Fibroblast of the aortic adventitia (primary cell): Measurements from ENCODE around the gene PRDM16. TPM values are rescaled to one million over a fixed set of nuclear protein-coding genes. Genes with fewer than 3 reads are reported as not detected.
A peak's percentile ranks its signal among the peaks of the same experiment; 100 is the strongest.

ENCODE experiments used
- DNase-seq: peaks from one replicate; pipeline ENCODE4 v3.0.0-alpha.2; 2010; ENCODE audit warnings: low read depth
- H3K4me3 ChIP-seq: 2 replicates; pipeline ENCODE4 v1.5.1; 2011; ENCODE audit warnings: low read depth, mild to moderate bottlenecking, control low read depth, low read length, moderate library complexity
- CTCF ChIP-seq: IDR thresholded peaks from 2 replicates; pipeline ENCODE4 v1.5.1; 2011; ENCODE audit warnings: mild to moderate bottlenecking, low read length, control low read depth, inconsistent platforms; ENCODE audit not compliant: insufficient read depth
- total RNA-seq: library from RNA; depleted of rRNA; stranded (reverse); fragments of >200 nt; gene quantifications from 2 replicates; pipeline ENCODE4 v1.2.3, GENCODE V29; 2012; ENCODE audit warnings: low replicate concordance

The PRDM16 gene
- total RNA-seq, 1 donor: 11.3 TPM

GRCh38 chr1:3278416-3279181 is 209.6 kb downstream of the PRDM16 start:
- no peak for TF ChIP-seq CTCF
- H3K4me3 ChIP-seq: no peak overlapping the region
- DNase-seq: no peak

- H3K4me3 ChIP-seq: no peak overlapping the region
- no peak for DNase-seq
- no peak for TF ChIP-seq CTCF
These were observed 210.1 kb downstream of the PRDM16 start for GRCh38 chr1:3279182-3279470.

- no peak overlapping the region for H3K4me3 ChIP-seq
- no peak for TF ChIP-seq CTCF
- DNase-seq: no peak
These were observed 212.7 kb downstream of the PRDM16 start for GRCh38 chr1:3281735-3282134.

- no peak for DNase-seq
- no peak overlapping the region for H3K4me3 ChIP-seq
- no peak for TF ChIP-seq CTCF
These were observed 213.2 kb downstream of the PRDM16 start for GRCh38 chr1:3282186-3282585.

GRCh38 chr1:3282656-3283430 is 213.8 kb downstream of the PRDM16 start:
- TF ChIP-seq CTCF: no peak
- no peak overlapping the region for H3K4me3 ChIP-seq
- DNase-seq: no peak

GRCh38 chr1:3283849-3284248 is 214.8 kb downstream of the PRDM16 start:
- H3K4me3 ChIP-seq: no peak overlapping the region
- peak; percentile 17 for DNase-seq
- peak; percentile 70 for TF ChIP-seq CTCF
